ENCODE data around the gene RASEF.

RASEF gene

GRCh38 chr9:82993856-82994605 is 68.9 kb downstream of the RASEF start:
- DNase-seq (ENCODE audit: insufficient read length, low spot score), result no peak
- TF ChIP-seq CTCF (IDR thresholded peaks at IDR 0.05; ENCODE audit: insufficient read depth, missing control alignments), result no peak

GRCh38 chr9:82991671-82992070 is 71.3 kb downstream of the RASEF start:
- DNase-seq (ENCODE audit: insufficient read length, low spot score) (no peak), FAIRE-seq (no peak)
- no peak for TF ChIP-seq CTCF (IDR thresholded peaks at IDR 0.05; ENCODE audit: insufficient read depth, missing control alignments)

More at GRCh38 chr9:82993856-82994605, 68.9 kb downstream of the RASEF start:
- no peak for FAIRE-seq

GRCh38 chr9:82989929-82990328 is 73.0 kb downstream of the RASEF start:
- TF ChIP-seq CTCF (IDR thresholded peaks at IDR 0.05; ENCODE audit: insufficient read depth, missing control alignments), result no peak
- DNase-seq (ENCODE audit: insufficient read length, low spot score), result no peak
- no peak for FAIRE-seq

- TF ChIP-seq CTCF (IDR thresholded peaks at IDR 0.05; ENCODE audit: insufficient read depth, missing control alignments), result no peak
- DNase-seq (ENCODE audit: insufficient read length, low spot score), result no peak
- FAIRE-seq, result no peak
These were observed 74.5 kb downstream of the RASEF start for GRCh38 chr9:82988488-82988887.

- no peak for DNase-seq (ENCODE audit: insufficient read length, low spot score)
- TF ChIP-seq CTCF (IDR thresholded peaks at IDR 0.05; ENCODE audit: insufficient read depth, missing control alignments), result no peak
- FAIRE-seq, result no peak
These were observed 75.4 kb downstream of the RASEF start for GRCh38 chr9:82987370-82988189.

GRCh38 chr9:82981552-82981951 is 81.4 kb downstream of the RASEF start:
- TF ChIP-seq CTCF (IDR thresholded peaks at IDR 0.05; ENCODE audit: insufficient read depth, missing control alignments), result no peak
- DNase-seq (ENCODE audit: insufficient read length, low spot score) (no peak), FAIRE-seq (no peak)

GRCh38 chr9:82975176-82975575 is 87.8 kb downstream of the RASEF start:
- DNase-seq (ENCODE audit: insufficient read length, low spot score) (no peak), FAIRE-seq (no peak)
- TF ChIP-seq CTCF (IDR thresholded peaks at IDR 0.05; ENCODE audit: insufficient read depth, missing control alignments), result no peak

Data from D721Med (cell line).